Loucy (cell line): Measurements from ENCODE around the gene DNAH14.

ENCODE experiments used
- CTCF ChIP-seq: fragments of 200-600 bp; sonication (generic); conservative IDR thresholded peaks from 2 replicates; pipeline ENCODE4 v1.5.1; 2014; ENCODE audit warnings: mild to moderate bottlenecking, antibody characterized with exemption, low read length
- EZH2phosphoT487 ChIP-seq: fragments of 200-600 bp; IDR thresholded peaks from 2 replicates; pipeline ENCODE4 v1.6.1; 2018; ENCODE audit warnings: antibody characterized with exemption, mild to moderate bottlenecking, moderate library complexity, borderline replicate concordance

GRCh38 chr1:224931605-224932004 lies 2.1 kb downstream of the DNAH14 start:
- no peak for TF ChIP-seq CTCF
- TF ChIP-seq EZH2phosphoT487, result no peak
